Measurements from ENCODE around the gene ACTN4.

DNA sequence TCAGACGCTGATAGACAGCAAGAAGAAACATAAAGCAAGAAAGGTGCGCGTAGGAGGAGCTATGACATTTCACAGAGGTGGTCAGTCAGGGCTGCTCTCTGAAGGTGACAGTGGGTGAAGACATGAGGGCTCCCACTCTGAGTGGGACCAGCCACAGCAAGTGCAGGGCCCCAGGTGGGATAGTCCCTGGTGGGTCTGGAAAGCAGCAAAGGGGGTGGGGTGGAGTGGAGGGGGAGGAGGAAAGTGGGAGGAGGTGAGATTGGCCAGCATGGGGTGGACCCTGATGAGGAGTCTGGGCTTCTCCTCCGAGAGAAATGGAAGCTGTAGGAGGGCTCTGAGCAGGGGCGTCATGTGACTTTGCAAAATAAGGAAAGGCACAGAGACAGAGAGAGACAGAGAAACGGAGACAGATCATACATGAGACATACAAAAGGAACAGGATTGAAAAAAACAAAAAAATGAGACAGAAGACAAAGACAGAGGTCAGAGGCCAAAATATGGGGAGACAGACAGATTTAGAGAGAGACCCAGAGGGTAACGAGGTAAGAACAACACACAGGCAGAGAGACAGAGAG, 32.4 kb upstream of the ACTN4 start:
- TF ChIP-seq CTCF (IDR thresholded peaks at IDR 0.05) (no peak), POLR2A (IDR thresholded peaks at IDR 0.05; ENCODE audit: low read length) (no peak)
